ENCODE results near the gene SYNPO2.
A peak's percentile ranks its signal among the peaks of the same experiment; 100 is the strongest.
"Not testable (repeated sequence)": the region's sequence is repeated elsewhere in the genome, so short reads cannot be mapped to it uniquely, and the experiment has no call there.

The SYNPO2 gene

GRCh38 chr4:119041396-119041795, 152.7 kb downstream of the SYNPO2 start:
- Mint-ChIP-seq H3K36me3 (ENCODE audit: insufficient read depth) (no peaks in the 10 kb centered on the region), H3K27ac (no peak overlapping the region), H3K4me1 (ENCODE audit: low read depth in 2 of 2) (no peaks in the 10 kb centered on the region), H3K4me3 (no peak overlapping the region), H3K9me3 (no peaks in the 10 kb centered on the region), H3K27me3 (peaks cover 11 to 12% of the 10 kb centered on the region in 2 donors)
- DNase-seq (no peak), ATAC-seq (replicated peaks) (no peak)

GRCh38 chr4:119041951-119042560, 153.4 kb downstream of the SYNPO2 start:
- Mint-ChIP-seq H3K9me3 (no peaks in the 10 kb centered on the region), H3K4me3 (no peak overlapping the region), H3K27me3 (peaks cover 11 to 15% of the 10 kb centered on the region in 2 donors), H3K27ac (no peak overlapping the region), H3K4me1 (ENCODE audit: low read depth in 2 of 2) (no peaks in the 10 kb centered on the region), H3K36me3 (ENCODE audit: insufficient read depth) (no peaks in the 10 kb centered on the region)
- ATAC-seq (replicated peaks) (peak; percentile 96), DNase-seq (peak; percentile 40 to 51 (median 50))

DNA sequence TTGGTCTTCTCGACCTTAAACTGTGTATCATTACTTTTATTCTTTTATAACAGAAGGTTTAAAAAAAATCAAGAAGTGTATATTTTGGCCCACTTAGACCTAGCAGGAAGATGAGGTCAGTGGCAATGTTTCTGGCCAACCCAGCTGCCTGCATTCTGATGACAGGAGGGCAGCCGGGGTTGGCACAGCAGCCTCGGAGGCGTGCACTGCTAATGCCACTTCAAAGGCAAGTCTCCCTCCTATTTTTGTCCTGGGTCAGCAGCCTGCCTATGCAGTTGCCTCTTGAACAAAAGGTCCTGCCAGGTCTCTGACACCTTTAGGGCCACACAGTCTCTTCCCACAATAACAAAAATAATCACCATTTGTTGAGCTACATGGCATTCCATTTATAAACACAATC, 157.6 kb downstream of the SYNPO2 start:
- no peak for DNase-seq
- Mint-ChIP-seq H3K4me1 (ENCODE audit: low read depth in 2 of 2) (no peaks in the 10 kb centered on the region), H3K27me3 (peaks cover 29 to 50% of the 10 kb centered on the region in 2 donors), H3K36me3 (ENCODE audit: insufficient read depth) (no peaks in the 10 kb centered on the region), H3K4me3 (no peak overlapping the region), H3K9me3 (no peaks in the 10 kb centered on the region), H3K27ac (no peak overlapping the region)
- ATAC-seq (replicated peaks) = no peak

GRCh38 chr4:119047059-119047458, 158.4 kb downstream of the SYNPO2 start:
- not testable (repeated sequence) for H3K4me3 Mint-ChIP-seq; DNase-seq; H3K27ac Mint-ChIP-seq; H3K36me3 Mint-ChIP-seq (ENCODE audit: insufficient read depth); ATAC-seq (replicated peaks); H3K4me1 Mint-ChIP-seq (ENCODE audit: low read depth in 2 of 2); H3K9me3 Mint-ChIP-seq
- peaks cover 37 to 50% of the 10 kb centered on the region in 2 donors for H3K27me3 Mint-ChIP-seq

DNA sequence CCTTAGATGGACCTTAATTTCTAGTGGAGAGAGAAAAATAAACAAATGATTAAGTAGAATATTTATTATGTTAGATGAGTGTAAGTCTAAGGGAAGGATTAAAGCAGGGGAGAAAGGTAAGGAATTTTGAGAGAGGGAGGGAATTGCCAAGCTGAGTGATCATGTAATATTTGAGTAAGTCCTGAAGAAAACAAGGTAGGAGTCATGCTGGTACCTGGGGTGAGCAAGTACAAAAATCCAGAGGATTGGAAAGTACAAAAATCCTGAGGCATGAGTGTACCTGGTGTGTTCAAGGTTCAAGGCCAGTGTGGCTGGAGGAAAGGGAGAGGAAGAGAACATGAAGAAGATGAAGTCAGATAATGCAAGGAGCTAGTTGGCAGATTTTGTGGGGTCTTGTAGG, 159.8 kb downstream of the SYNPO2 start:
- H3K27ac Mint-ChIP-seq = no peak overlapping the region
- no peak overlapping the region for H3K4me3 Mint-ChIP-seq
- H3K9me3 Mint-ChIP-seq = no peaks in the 10 kb centered on the region
- no peaks in the 10 kb centered on the region for H3K36me3 Mint-ChIP-seq (ENCODE audit: insufficient read depth)
- peaks cover 29 to 41% of the 10 kb centered on the region in 2 donors for H3K27me3 Mint-ChIP-seq
- DNase-seq = no peak
- no peaks in the 10 kb centered on the region for H3K4me1 Mint-ChIP-seq (ENCODE audit: low read depth in 2 of 2)
- no peak for ATAC-seq (replicated peaks)

- Mint-ChIP-seq H3K36me3 (ENCODE audit: insufficient read depth) (no peaks in the 10 kb centered on the region), H3K27ac (no peak overlapping the region), H3K9me3 (no peaks in the 10 kb centered on the region), H3K4me3 (no peak overlapping the region), H3K27me3 (peaks cover 31 to 41% of the 10 kb centered on the region in 2 donors), H3K4me1 (ENCODE audit: low read depth in 2 of 2) (no peaks in the 10 kb centered on the region)
- no peak for DNase-seq
- no peak for ATAC-seq (replicated peaks)
Measured at GRCh38 chr4:119049342-119049741, 160.7 kb downstream of the SYNPO2 start.

DNA sequence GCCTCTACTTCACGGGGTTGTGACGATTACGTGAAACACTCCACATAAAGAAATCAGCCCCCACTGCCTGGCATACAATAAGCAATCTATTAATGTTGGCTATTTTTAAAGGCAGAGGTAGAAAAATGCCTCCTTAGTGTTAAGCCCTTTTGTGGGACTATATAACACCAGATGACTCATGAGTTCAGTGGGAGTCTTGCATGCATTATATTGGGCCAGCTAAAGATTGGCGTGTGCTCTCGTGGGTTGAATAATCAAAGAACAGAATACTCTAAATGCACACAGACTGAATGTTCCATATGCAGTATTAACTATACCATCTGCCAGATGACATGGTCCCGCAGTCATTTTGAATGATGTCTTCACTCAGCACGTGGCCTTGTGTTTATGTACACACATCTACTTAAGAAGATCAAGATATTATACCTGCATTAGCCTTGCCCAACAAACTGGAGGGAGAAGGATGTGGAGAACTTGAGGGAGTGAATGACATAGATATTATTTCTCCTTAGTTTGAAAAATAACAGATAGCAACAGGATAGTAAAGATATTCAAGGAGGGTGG, 162.0 kb downstream of the SYNPO2 start:
- no peak overlapping the region for H3K4me3 Mint-ChIP-seq
- H3K9me3 Mint-ChIP-seq = no peaks in the 10 kb centered on the region
- no peak for ATAC-seq (replicated peaks)
- peaks cover 36 to 41% of the 10 kb centered on the region in 2 donors for H3K27me3 Mint-ChIP-seq
- DNase-seq = no peak
- no peak overlapping the region for H3K27ac Mint-ChIP-seq
- no peaks in the 10 kb centered on the region for H3K4me1 Mint-ChIP-seq (ENCODE audit: low read depth in 2 of 2)
- no peaks in the 10 kb centered on the region for H3K36me3 Mint-ChIP-seq (ENCODE audit: insufficient read depth)

DNA sequence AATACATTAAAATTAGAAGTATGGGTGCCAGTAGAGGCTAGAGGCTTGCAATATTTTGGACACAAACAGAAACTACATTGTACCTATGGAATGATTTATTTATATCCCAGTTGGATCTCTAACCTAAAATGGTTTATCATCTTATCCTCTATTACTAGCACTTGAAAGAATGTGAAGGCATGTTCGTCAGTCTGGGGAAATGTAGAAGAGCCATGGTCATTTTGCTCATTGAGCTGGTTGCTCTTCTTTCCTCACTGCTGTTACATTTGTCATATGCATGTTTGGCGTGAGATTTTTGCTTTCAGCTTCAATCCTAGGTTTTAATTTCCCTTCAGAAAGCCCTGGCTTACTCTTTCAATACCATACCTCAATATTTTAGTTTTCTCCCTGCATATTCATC, 164.6 kb downstream of the SYNPO2 start:
- no peak overlapping the region for H3K27ac Mint-ChIP-seq
- ATAC-seq (replicated peaks) = no peak
- no peaks in the 10 kb centered on the region for H3K9me3 Mint-ChIP-seq
- DNase-seq = no peak
- H3K27me3 Mint-ChIP-seq = peaks cover 24 to 36% of the 10 kb centered on the region in 2 donors
- no peak overlapping the region for H3K4me3 Mint-ChIP-seq
- H3K4me1 Mint-ChIP-seq (ENCODE audit: low read depth in 2 of 2) = no peaks in the 10 kb centered on the region
- H3K36me3 Mint-ChIP-seq (ENCODE audit: insufficient read depth) = no peaks in the 10 kb centered on the region

- ATAC-seq (replicated peaks) (no peak), DNase-seq (no peak)
Measured at GRCh38 chr4:119053997-119054396, 165.3 kb downstream of the SYNPO2 start.

DNA sequence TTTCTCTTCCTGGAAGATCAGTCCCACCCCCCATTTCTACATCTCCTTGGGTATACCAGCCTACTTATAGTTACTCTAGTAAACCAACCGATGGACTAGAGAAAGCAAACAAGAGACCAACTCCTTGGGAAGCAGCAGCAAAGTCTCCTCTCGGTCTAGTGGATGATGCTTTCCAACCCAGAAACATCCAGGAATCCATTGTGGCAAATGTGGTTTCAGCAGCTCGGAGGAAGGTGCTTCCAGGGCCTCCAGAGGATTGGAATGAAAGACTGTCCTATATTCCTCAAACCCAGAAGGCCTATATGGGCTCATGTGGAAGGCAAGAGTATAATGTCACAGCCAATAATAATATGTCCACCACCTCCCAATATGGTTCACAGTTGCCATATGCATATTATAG, 168.8 kb downstream of the SYNPO2 start:
- peaks cover 0 to 9% of the 10 kb centered on the region in 2 donors for H3K27me3 Mint-ChIP-seq
- no peaks in the 10 kb centered on the region for H3K36me3 Mint-ChIP-seq (ENCODE audit: insufficient read depth)
- no peak overlapping the region for H3K27ac Mint-ChIP-seq
- H3K4me1 Mint-ChIP-seq (ENCODE audit: low read depth in 2 of 2) = no peaks in the 10 kb centered on the region
- DNase-seq = no peak
- H3K4me3 Mint-ChIP-seq = no peak overlapping the region
- ATAC-seq (replicated peaks) = no peak
- H3K9me3 Mint-ChIP-seq = no peaks in the 10 kb centered on the region

More at GRCh38 chr4:119053997-119054396, 165.3 kb downstream of the SYNPO2 start:
- Mint-ChIP-seq H3K4me1 (ENCODE audit: low read depth in 2 of 2) (no peaks in the 10 kb centered on the region), H3K9me3 (no peaks in the 10 kb centered on the region), H3K27ac (no peak overlapping the region), H3K36me3 (ENCODE audit: insufficient read depth) (no peaks in the 10 kb centered on the region), H3K27me3 (peaks cover 17 to 30% of the 10 kb centered on the region in 2 donors), H3K4me3 (no peak overlapping the region)

DNA sequence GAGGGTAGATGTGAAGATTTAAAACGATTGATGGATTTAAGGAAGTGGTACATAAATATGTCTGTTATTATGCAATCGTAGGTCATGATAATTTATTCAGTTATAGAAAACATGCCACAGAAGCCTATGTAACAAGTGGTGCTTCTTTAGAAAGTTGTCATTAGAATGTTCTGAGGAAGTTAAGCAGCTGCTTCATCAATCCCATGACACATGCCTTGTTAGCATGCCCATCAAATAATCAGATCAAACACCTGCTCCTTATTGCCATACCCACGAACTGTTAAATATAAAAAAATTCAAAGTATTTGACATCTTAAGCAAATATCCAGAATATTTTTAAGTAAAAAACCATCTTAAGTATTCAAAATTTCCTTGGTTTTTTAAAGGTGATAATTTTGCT, 170.6 kb downstream of the SYNPO2 start:
- DNase-seq = no peak
- Mint-ChIP-seq H3K4me3 (no peak overlapping the region), H3K27me3 (peaks cover 0 to 7% of the 10 kb centered on the region in 2 donors), H3K36me3 (ENCODE audit: insufficient read depth) (no peaks in the 10 kb centered on the region), H3K27ac (no peak overlapping the region), H3K4me1 (ENCODE audit: low read depth in 2 of 2) (no peaks in the 10 kb centered on the region), H3K9me3 (no peaks in the 10 kb centered on the region)
- ATAC-seq (replicated peaks) = no peak

DNA sequence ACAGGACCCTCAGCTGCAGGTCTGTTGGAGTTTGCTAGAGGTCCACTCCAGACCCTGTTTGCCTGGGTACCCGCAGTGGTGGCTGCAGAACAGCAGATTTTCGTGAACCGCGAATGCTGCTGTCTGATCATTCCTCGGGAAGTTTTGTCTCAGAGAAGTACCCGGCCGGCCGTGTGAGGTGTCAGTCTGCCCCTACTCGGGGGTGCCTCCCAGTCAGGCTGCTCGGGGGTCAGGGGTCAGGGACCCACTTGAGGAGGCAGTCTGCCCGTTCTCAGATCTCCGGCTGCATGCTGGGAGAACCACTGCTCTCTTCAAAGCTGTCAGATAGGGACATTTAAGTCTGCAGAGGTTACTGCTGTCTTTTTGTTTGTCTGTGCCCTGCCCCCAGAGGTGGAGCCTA, 178.5 kb downstream of the SYNPO2 start:
- H3K4me1 Mint-ChIP-seq (ENCODE audit: low read depth in 2 of 2); DNase-seq; ATAC-seq (replicated peaks); H3K27ac Mint-ChIP-seq; H3K9me3 Mint-ChIP-seq; H3K4me3 Mint-ChIP-seq; H3K36me3 Mint-ChIP-seq (ENCODE audit: insufficient read depth): not testable (repeated sequence)
- H3K27me3 Mint-ChIP-seq = peaks cover 39 to 47% of the 10 kb centered on the region in 2 donors

DNA sequence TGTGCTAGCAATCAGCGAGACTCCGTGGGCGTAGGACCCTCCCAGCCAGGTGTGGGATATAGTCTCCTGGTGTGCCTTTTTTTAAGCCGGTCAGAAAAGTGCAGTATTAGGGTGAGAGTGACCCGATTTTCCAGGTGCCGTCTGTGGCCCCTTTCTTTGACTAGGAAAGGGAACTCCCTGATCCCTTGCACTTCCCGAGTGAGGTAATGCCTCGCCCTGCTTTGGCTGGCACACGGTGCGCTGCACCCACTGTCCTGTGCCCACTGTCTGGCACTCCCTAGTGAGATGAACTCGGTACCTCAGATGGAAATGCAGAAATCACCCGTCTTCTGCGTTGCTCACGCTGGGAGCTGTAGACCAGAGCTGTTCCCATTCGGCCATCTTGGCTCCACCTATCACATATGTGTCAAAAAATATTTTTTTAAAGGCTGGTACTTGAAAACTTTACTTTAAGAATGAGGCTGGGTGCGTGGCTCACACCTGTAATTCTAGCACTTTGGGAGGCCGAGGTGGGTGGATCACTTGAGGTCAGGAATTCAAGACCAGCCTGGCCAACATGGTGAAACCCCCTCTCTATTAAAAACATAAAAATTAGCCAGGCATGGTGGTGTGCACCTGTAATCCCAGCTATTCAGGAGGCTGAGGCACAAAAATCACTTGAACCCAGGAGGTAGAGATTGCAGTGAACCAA, 179.2 kb downstream of the SYNPO2 start:
- not testable (repeated sequence) for H3K27ac Mint-ChIP-seq, H3K4me3 Mint-ChIP-seq
- peaks cover 42 to 47% of the 10 kb centered on the region in 2 donors for H3K27me3 Mint-ChIP-seq

GRCh38 chr4:119068529-119068962, 179.9 kb downstream of the SYNPO2 start:
- H3K9me3 Mint-ChIP-seq = peaks cover 0 to 2% of the 10 kb centered on the region in 2 donors
- H3K36me3 Mint-ChIP-seq (ENCODE audit: insufficient read depth) = peaks cover 3% of the 10 kb centered on the region
- H3K27me3 Mint-ChIP-seq = peaks cover 47 to 50% of the 10 kb centered on the region in 2 donors
- H3K4me1 Mint-ChIP-seq (ENCODE audit: low read depth in 2 of 2) = no peaks in the 10 kb centered on the region
- H3K27ac Mint-ChIP-seq = no peak overlapping the region
- no peak for DNase-seq
- ATAC-seq (replicated peaks) = no peak
- H3K4me3 Mint-ChIP-seq = no peak overlapping the region

More for the DNA sequence above, 179.2 kb downstream of the SYNPO2 start:
- H3K9me3 Mint-ChIP-seq; H3K36me3 Mint-ChIP-seq (ENCODE audit: insufficient read depth); ATAC-seq (replicated peaks); DNase-seq; H3K4me1 Mint-ChIP-seq (ENCODE audit: low read depth in 2 of 2): not testable (repeated sequence)
